GM19455 (cell line): ENCODE results near the gene MRPL14.

Experiments
- ATAC-seq: cut with Tn5 transposase; IDR thresholded peaks from one replicate; pipeline ENCODE4 v1.9.1; 2021; ENCODE audit not compliant: unreplicated experiment

MRPL14 gene

GRCh38 chr6:44081753-44082152 lies 45.5 kb downstream of the MRPL14 start:
- ATAC-seq: no peak

GRCh38 chr6:44080561-44081521 lies 46.4 kb downstream of the MRPL14 start:
- ATAC-seq: no peak

GRCh38 chr6:44079672-44080071 lies 47.6 kb downstream of the MRPL14 start:
- no peak for ATAC-seq

GRCh38 chr6:44078827-44079671 lies 48.2 kb downstream of the MRPL14 start:
- no peak for ATAC-seq

GRCh38 chr6:44078219-44078826 lies 48.9 kb downstream of the MRPL14 start:
- ATAC-seq: no peak

- ATAC-seq: no peak
Measured at GRCh38 chr6:44077214-44077946, 49.9 kb downstream of the MRPL14 start.

- no peak for ATAC-seq
Measured at GRCh38 chr6:44076356-44077213, 50.7 kb downstream of the MRPL14 start.

GRCh38 chr6:44075647-44076355 lies 51.5 kb downstream of the MRPL14 start:
- ATAC-seq: no peak

GRCh38 chr6:44074813-44075646 lies 52.2 kb downstream of the MRPL14 start:
- ATAC-seq: no peak

- ATAC-seq: no peak
Measured at GRCh38 chr6:44074439-44074812, 52.8 kb downstream of the MRPL14 start.

- peak; percentile 11 for ATAC-seq
Measured at GRCh38 chr6:44073612-44074438, 53.4 kb downstream of the MRPL14 start.

- peak; percentile 57 for ATAC-seq
Measured at GRCh38 chr6:44072959-44073611, 54.2 kb downstream of the MRPL14 start.

- no peak for ATAC-seq
Measured at GRCh38 chr6:44072452-44072958, 54.7 kb downstream of the MRPL14 start.

GRCh38 chr6:44071670-44072451 lies 55.4 kb downstream of the MRPL14 start:
- ATAC-seq: no peak

- no peak for ATAC-seq
Measured at GRCh38 chr6:44068607-44069296, 58.5 kb downstream of the MRPL14 start.
